HepG2 (cell line): ENCODE data around the gene METTL23.

Experiments
- CHD2 ChIP-seq: IDR thresholded peaks from 2 replicates; pipeline ENCODE4 v1.6.1; 2011; ENCODE audit warnings: low read depth, low read length, improper control_type of control experiment
- CTCF ChIP-seq: sonication (generic); formaldehyde crosslinking; IDR thresholded peaks from 2 replicates; pipeline ENCODE4 v1.5.0; 2020; ENCODE audit warnings: mild to moderate bottlenecking, missing genetic modification reagents, moderate library complexity
- GATA4 ChIP-seq: sonication (generic); IDR thresholded peaks from 2 replicates; pipeline ENCODE4 v1.6.1; 2016; ENCODE audit warnings: antibody characterized with exemption, low read depth, borderline replicate concordance
- MEF2D ChIP-seq: sonication (generic); formaldehyde crosslinking; IDR thresholded peaks from 2 replicates; pipeline ENCODE4 v1.5.1; 2020; ENCODE audit warnings: mild to moderate bottlenecking, missing genetic modification reagents
- NBN ChIP-seq: fragments of 450-650 bp; conservative IDR thresholded peaks from 2 replicates; pipeline ENCODE4 v1.6.1; 2017
- NFRKB ChIP-seq: fragments of 450-650 bp; IDR thresholded peaks from 2 replicates; pipeline ENCODE4 v1.6.1; 2017
- PCBP2 ChIP-seq: fragments of 200-400 bp; formaldehyde crosslinking; optimal IDR thresholded peaks from 2 replicates; pipeline ENCODE3; 2018; ENCODE audit warnings: low read length, low read depth; ENCODE audit not compliant: poor library complexity, severe bottlenecking
- SUZ12 ChIP-seq: fragments of 150-350 bp; IDR thresholded peaks from 2 replicates; pipeline ENCODE4 v1.6.1; 2014; ENCODE audit warnings: low read depth, low read length
- ZBTB33 ChIP-seq: sonication (generic); formaldehyde crosslinking; IDR thresholded peaks from 2 replicates; pipeline ENCODE4 v1.4.0; 2020; ENCODE audit warnings: missing genetic modification reagents
- ZNF746 ChIP-seq: sonication (generic); formaldehyde crosslinking; IDR thresholded peaks from 2 replicates; pipeline ENCODE4 v1.8.0; 2022; ENCODE audit warnings: mild to moderate bottlenecking, missing genetic modification reagents
- TF ChIP-seq, protein P1 (sequence below): sonication (generic); formaldehyde crosslinking; IDR thresholded peaks from 2 replicates; pipeline ENCODE4 v1.4.0; 2020; ENCODE audit warnings: missing genetic modification reagents

GRCh38 chr17:76751416-76751993 is 24.9 kb downstream of the METTL23 start:
- no peak for TF ChIP-seq CTCF (CRISPR knock-in tag)
- TF ChIP-seq, protein P1, sequence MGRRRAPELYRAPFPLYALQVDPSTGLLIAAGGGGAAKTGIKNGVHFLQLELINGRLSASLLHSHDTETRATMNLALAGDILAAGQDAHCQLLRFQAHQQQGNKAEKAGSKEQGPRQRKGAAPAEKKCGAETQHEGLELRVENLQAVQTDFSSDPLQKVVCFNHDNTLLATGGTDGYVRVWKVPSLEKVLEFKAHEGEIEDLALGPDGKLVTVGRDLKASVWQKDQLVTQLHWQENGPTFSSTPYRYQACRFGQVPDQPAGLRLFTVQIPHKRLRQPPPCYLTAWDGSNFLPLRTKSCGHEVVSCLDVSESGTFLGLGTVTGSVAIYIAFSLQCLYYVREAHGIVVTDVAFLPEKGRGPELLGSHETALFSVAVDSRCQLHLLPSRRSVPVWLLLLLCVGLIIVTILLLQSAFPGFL (CRISPR knock-in tag) = no peak
- TF ChIP-seq PCBP2 = no peak
- no peak for TF ChIP-seq CHD2
- TF ChIP-seq ZNF746 (CRISPR knock-in tag) = no peak
- no peak for TF ChIP-seq GATA4
- no peak for TF ChIP-seq ZBTB33 (CRISPR knock-in tag)
- TF ChIP-seq NFRKB = no peak
- no peak for TF ChIP-seq MEF2D
- TF ChIP-seq SUZ12 = no peak
- TF ChIP-seq NBN = no peak
